ENCODE results near the gene KCNJ15. TPM values are rescaled to one million over a fixed set of nuclear protein-coding genes. Genes with fewer than 3 reads are reported as not detected.
A peak's percentile ranks its signal among the peaks of the same experiment; 100 is the strongest.

The KCNJ15 gene
- total and polyA plus RNA-seq, 2 experiments from 2014 or later: not detected

DNA sequence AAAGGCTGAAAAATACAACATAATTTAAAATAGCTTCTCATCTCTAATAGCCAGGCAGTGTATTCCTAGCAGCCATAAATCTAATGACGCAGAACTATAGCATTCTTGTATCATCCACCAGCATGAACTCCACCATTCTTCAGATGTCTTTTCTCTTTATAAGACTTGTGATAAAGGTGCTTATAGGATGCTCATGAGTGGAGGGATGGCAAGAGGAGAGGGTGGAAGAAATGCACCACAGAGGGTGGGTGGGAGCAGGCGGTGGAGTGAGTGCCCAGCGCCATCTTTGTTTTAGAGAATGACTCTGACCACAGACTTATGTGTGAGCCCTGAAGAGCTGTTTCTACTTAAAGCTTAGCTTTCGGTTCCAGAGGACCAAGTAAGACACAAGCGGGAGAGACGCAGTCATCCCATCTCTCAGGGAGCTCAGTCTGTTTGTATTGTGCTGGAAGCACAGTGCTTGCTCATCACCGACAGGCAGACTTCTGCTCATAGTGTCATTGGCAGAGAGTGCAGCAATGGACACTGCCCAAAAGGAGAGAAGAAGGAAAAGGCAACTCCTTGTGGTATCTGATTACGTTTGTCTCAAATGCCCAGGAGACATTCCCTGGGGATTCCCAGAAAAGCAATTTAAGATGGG is 65.6 kb downstream of the KCNJ15 start:
- H3K4me1 Mint-ChIP-seq: peaks cover 27% of the 10 kb centered on the region
- Histone ChIP-seq H3K4me3 (no peak overlapping the region), H2AFZ (0 out of 2 replicates have a peak overlapping the region, but pooled peaks have one; percentile 23), H3K27me3 (ENCODE audit: insufficient read depth) (no peaks in the 10 kb centered on the region), H4K20me1 (replicated peaks; ENCODE audit: insufficient read depth) (no peaks in the 10 kb centered on the region), H3K4me2 (no peak overlapping the region), H3F3A (replicated peaks; ENCODE audit: low read depth) (no peaks in the 10 kb centered on the region), H3K36me3 (ENCODE audit: insufficient read depth) (no peaks in the 10 kb centered on the region; the same call in 1 of the 2 replicates), H3K27ac (ENCODE audit: low read depth) (no peak overlapping the region), H3K4me1 (ENCODE audit: insufficient read depth) (peaks cover 24% of the 10 kb centered on the region), H3K79me2 (replicated peaks; ENCODE audit: insufficient read depth) (no peaks in the 10 kb centered on the region), H3K9me2 (ENCODE audit: insufficient read depth) (peaks cover 22% of the 10 kb centered on the region)
- H3K36me3 Mint-ChIP-seq (ENCODE audit: low read depth): no peaks in the 10 kb centered on the region
- no peaks in the 10 kb centered on the region; the same call in 2 of the 3 replicates for H3K9me3 Mint-ChIP-seq
- ATAC-seq (no peak), DNase-seq (ENCODE audit: low spot score) (no peak)
- no peak for TF ChIP-seq STAT1 (IDR thresholded peaks at IDR 0.05; ENCODE audit: unreplicated experiment)
- no peak for TF ChIP-seq EZH2 (IDR thresholded peaks at IDR 0.05; ENCODE audit: low read depth, unreplicated experiment)
- no peak for TF ChIP-seq NANOG (IDR thresholded peaks at IDR 0.05; ENCODE audit: borderline replicate concordance)
- TF ChIP-seq REST (IDR thresholded peaks at IDR 0.05; ENCODE audit: unreplicated experiment): no peak
- no peak for TF ChIP-seq CREB1 (CRISPR knock-in tag; IDR thresholded peaks at IDR 0.05; ENCODE audit: low read depth)
- TF ChIP-seq ZNF331 (CRISPR knock-in tag; IDR thresholded peaks at IDR 0.05; ENCODE audit: low read depth): no peak
- TF ChIP-seq, protein P1, sequence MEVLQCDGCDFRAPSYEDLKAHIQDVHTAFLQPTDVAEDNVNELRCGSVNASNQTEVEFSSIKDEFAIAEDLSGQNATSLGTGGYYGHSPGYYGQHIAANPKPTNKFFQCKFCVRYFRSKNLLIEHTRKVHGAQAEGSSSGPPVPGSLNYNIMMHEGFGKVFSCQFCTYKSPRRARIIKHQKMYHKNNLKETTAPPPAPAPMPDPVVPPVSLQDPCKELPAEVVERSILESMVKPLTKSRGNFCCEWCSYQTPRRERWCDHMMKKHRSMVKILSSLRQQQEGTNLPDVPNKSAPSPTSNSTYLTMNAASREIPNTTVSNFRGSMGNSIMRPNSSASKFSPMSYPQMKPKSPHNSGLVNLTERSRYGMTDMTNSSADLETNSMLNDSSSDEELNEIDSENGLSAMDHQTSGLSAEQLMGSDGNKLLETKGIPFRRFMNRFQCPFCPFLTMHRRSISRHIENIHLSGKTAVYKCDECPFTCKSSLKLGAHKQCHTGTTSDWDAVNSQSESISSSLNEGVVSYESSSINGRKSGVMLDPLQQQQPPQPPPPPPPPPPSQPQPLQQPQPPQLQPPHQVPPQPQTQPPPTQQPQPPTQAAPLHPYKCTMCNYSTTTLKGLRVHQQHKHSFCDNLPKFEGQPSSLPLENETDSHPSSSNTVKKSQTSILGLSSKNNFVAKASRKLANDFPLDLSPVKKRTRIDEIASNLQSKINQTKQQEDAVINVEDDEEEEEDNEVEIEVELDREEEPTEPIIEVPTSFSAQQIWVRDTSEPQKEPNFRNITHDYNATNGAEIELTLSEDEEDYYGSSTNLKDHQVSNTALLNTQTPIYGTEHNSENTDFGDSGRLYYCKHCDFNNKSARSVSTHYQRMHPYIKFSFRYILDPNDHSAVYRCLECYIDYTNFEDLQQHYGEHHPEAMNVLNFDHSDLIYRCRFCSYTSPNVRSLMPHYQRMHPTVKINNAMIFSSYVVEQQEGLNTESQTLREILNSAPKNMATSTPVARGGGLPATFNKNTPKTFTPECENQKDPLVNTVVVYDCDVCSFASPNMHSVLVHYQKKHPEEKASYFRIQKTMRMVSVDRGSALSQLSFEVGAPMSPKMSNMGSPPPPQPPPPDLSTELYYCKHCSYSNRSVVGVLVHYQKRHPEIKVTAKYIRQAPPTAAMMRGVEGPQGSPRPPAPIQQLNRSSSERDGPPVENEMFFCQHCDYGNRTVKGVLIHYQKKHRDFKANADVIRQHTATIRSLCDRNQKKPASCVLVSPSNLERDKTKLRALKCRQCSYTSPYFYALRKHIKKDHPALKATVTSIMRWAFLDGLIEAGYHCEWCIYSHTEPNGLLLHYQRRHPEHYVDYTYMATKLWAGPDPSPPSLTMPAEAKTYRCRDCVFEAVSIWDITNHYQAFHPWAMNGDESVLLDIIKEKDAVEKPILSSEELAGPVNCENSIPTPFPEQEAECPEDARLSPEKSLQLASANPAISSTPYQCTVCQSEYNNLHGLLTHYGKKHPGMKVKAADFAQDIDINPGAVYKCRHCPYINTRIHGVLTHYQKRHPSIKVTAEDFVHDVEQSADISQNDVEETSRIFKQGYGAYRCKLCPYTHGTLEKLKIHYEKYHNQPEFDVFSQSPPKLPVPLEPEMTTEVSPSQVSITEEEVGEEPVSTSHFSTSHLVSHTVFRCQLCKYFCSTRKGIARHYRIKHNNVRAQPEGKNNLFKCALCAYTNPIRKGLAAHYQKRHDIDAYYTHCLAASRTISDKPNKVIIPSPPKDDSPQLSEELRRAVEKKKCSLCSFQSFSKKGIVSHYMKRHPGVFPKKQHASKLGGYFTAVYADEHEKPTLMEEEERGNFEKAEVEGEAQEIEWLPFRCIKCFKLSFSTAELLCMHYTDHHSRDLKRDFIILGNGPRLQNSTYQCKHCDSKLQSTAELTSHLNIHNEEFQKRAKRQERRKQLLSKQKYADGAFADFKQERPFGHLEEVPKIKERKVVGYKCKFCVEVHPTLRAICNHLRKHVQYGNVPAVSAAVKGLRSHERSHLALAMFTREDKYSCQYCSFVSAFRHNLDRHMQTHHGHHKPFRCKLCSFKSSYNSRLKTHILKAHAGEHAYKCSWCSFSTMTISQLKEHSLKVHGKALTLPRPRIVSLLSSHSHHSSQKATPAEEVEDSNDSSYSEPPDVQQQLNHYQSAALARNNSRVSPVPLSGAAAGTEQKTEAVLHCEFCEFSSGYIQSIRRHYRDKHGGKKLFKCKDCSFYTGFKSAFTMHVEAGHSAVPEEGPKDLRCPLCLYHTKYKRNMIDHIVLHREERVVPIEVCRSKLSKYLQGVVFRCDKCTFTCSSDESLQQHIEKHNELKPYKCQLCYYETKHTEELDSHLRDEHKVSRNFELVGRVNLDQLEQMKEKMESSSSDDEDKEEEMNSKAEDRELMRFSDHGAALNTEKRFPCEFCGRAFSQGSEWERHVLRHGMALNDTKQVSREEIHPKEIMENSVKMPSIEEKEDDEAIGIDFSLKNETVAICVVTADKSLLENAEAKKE (CRISPR knock-in tag; IDR thresholded peaks at IDR 0.05): no peak
- TF ChIP-seq EZH2phosphoT487 (IDR thresholded peaks at IDR 0.05; ENCODE audit: unreplicated experiment): no peak
- no peak overlapping the region for H3K4me3 Mint-ChIP-seq
- no peak overlapping the region for H3K27ac Mint-ChIP-seq
- peaks cover 2% of the 10 kb centered on the region for H3K27me3 Mint-ChIP-seq (ENCODE audit: insufficient read depth, low read depth, poor library complexity)

Measured in GM23338 (cell line).